H1 (cell line): Measurements from ENCODE around the gene SEMA3A. TPM values are rescaled to one million over a fixed set of nuclear protein-coding genes. Genes with fewer than 3 reads are reported as not detected.

Experiments
- ASH2L ChIP-seq: fragments of 200-600, 300-600 bp; sonication (generic); IDR thresholded peaks from one replicate; pipeline ENCODE4 v1.7.1; 2017; ENCODE audit warnings: low read length
- ATF2 ChIP-seq: IDR thresholded peaks from 2 replicates; pipeline ENCODE4 v1.6.1; 2012; ENCODE audit warnings: low read length, inconsistent platforms
- EGR1 ChIP-seq: IDR thresholded peaks from 2 replicates; pipeline ENCODE4 v1.6.1; 2011; ENCODE audit warnings: low read depth, low read length, borderline replicate concordance
- KDM5A ChIP-seq: fragments of 200-600 bp; IDR thresholded peaks from 2 replicates; pipeline ENCODE4 v1.7.1; 2012; ENCODE audit warnings: mild to moderate bottlenecking, low read length, inconsistent platforms, mixed read lengths
- MAFK ChIP-seq: IDR thresholded peaks from 2 replicates; pipeline ENCODE4 v1.6.1; 2012; ENCODE audit warnings: low read depth, mild to moderate bottlenecking, improper control_type of control experiment, low read length
- PHF8 ChIP-seq: fragments of 200-600 bp; sonication (generic); conservative IDR thresholded peaks from 2 replicates; pipeline ENCODE4 v1.7.1; 2012; ENCODE audit warnings: low read depth, mild to moderate bottlenecking, inconsistent platforms, low read length, moderate library complexity
- RXRA ChIP-seq: IDR thresholded peaks from 2 replicates; pipeline ENCODE4 v1.6.1; 2011; ENCODE audit warnings: low read depth, mild to moderate bottlenecking, low read length, moderate library complexity; ENCODE audit not compliant: insufficient read depth
- SRF ChIP-seq: IDR thresholded peaks from 2 replicates; pipeline ENCODE4 v1.6.1; 2011; ENCODE audit warnings: mild to moderate bottlenecking, low read depth, low read length, moderate library complexity
- polyA plus RNA-seq, 7 experiments: library from polyadenylated mRNA; depleted of rRNA in 3 of 7; stranded (reverse) in 5 of 7; unstranded in 2 of 7; fragments of >200 nt in 5 of 7; fragments of 200-250 nt in 2 of 7; gene quantifications; 1 replicate in 5 of 7; 2 replicates in 1 of 7; 4 replicates in 1 of 7; pipeline versions ENCODE4 v1.2.1 to v1.2.3, GENCODE V29; 2011 to 2013; ENCODE audit warnings: missing spikeins in 2 of 7, mixed read lengths in 2 of 7
- total RNA-seq: library from RNA; stranded (reverse); fragmentation: NEBNext Ultra II Directional; extraction: Animal tissue kit (Norgen Biotek cat#: 25700); gene quantifications from 2 replicates; pipeline ENCODE4 v1.2.1, GENCODE V29; 2021

The SEMA3A gene
- total and polyA plus RNA-seq, 2 of the 8 experiments (the other 6 are each of a cell fraction or from before 2014, with no cell fraction given), result 8.1 to 45.9 TPM

DNA sequence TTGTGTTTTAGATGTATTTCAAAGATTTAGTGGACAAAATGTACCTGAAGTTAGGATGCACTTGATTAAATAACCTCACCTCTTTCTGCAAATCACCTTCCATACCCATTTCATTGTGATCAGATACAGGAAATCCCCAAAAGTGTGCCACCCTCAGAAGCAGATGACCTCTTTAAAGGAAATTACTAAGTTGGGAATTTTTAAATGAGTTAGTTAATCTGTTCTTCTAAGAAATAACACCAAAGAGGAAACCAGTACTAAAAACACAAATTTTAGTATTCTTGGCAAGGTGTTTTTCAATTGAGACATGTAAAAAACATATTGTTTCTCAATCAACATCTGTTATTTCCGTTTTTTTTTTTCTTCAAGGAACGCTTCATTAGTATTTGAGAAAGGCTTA lies 4.6 kb upstream of the SEMA3A start (continued):
- TF ChIP-seq RXRA (no peak), PHF8 (no peak), KDM5A (no peak), SRF (no peak), ATF2 (no peak), EGR1 (no peak), ASH2L (no peak), MAFK (no peak)
- TF ChIP-seq, all 59 proteins: peak for 0
